Smooth muscle cell (in vitro differentiated cells): ENCODE results near the gene CR1L. TPM values are rescaled to one million over a fixed set of nuclear protein-coding genes. Genes with fewer than 3 reads are reported as not detected.
"Not testable (repeated sequence)": the region's sequence is repeated elsewhere in the genome, so short reads cannot be mapped to it uniquely, and the experiment has no call there.

Experiments used
- DNase-seq: peaks from one replicate; lab custom pipeline; 2025; ENCODE audit not compliant: unreplicated experiment; lab: John Stamatoyannopoulos, UW
- H2AFZ ChIP-seq: fragments of 200-600 bp; sonication (generic); 2 replicates; pipeline ENCODE4 v1.6.0; 2016; ENCODE audit warnings: antibody characterized with exemption, low read depth, mild to moderate bottlenecking
- H3F3A ChIP-seq: fragments of 200-600 bp; sonication (generic); 2 replicates; pipeline ENCODE4 v1.6.0; 2017; ENCODE audit warnings: antibody characterized with exemption, low read depth
- H3K27ac ChIP-seq: fragments of 200-600 bp; sonication (generic); 2 replicates; pipeline ENCODE4 v1.5.1; 2016; ENCODE audit warnings: low read depth, mild to moderate bottlenecking
- H3K27me3 ChIP-seq: fragments of 200-600 bp; sonication (generic); 2 replicates; pipeline ENCODE4 v1.6.1; 2016; ENCODE audit warnings: low read depth, mild to moderate bottlenecking
- H3K36me3 ChIP-seq: fragments of 200-600 bp; sonication (generic); 2 replicates; pipeline ENCODE4 v1.5.1; 2016; ENCODE audit warnings: low read depth
- H3K4me1 ChIP-seq: fragments of 200-600 bp; sonication (generic); 2 replicates; pipeline ENCODE4 v1.5.1; 2016; ENCODE audit warnings: low read depth
- H3K4me2 ChIP-seq: fragments of 200-600 bp; sonication (generic); 2 replicates; pipeline ENCODE4 v1.6.0; 2016; ENCODE audit warnings: mild to moderate bottlenecking
- H3K4me3 ChIP-seq: fragments of 200-600 bp; sonication (generic); 2 replicates; pipeline ENCODE4 v1.5.1; 2016; ENCODE audit warnings: mild to moderate bottlenecking
- H3K79me2 ChIP-seq: fragments of 200-600 bp; sonication (generic); 2 replicates; pipeline ENCODE4 v1.6.0; 2016; ENCODE audit warnings: low read depth, mild to moderate bottlenecking
- H3K9ac ChIP-seq: fragments of 200-600 bp; sonication (generic); 2 replicates; pipeline ENCODE4 v1.6.0; 2016; ENCODE audit warnings: low read depth
- H3K9me3 ChIP-seq: fragments of 200-600 bp; sonication (generic); replicated peaks from 2 replicates; pipeline ENCODE4 v1.5.1; 2016; ENCODE audit warnings: low read depth
- H4K20me1 ChIP-seq: fragments of 200-600 bp; sonication (generic); 2 replicates; pipeline ENCODE4 v1.6.0; 2016; ENCODE audit warnings: low read depth
- WGBS: methylation state at CpG from one replicate; pipeline ENCODE4 v1.1.7; 2016; ENCODE audit warnings: low lambda C conversion rate; 5-methylcytosine and 5-hydroxymethylcytosine counted together
- polyA plus RNA-seq: library from polyadenylated mRNA; unstranded; fragments of >200 nt; fragmentation: Nextera tagmentation; extraction: Ambion mirVana; gene quantifications from 2 replicates; pipeline ENCODE4 v1.2.1, GENCODE V29; 2016
- total RNA-seq: library from RNA; depleted of rRNA; stranded (reverse); fragments of >200 nt; gene quantifications from 2 replicates; pipeline ENCODE4 v1.2.3, GENCODE V29; 2014
- TF ChIP-seq, protein P1 (sequence below): fragments of 200-600 bp; sonication (generic); IDR thresholded peaks from 2 replicates; pipeline ENCODE4 v1.5.1; 2017; ENCODE audit warnings: borderline replicate concordance, mild to moderate bottlenecking, antibody characterized with exemption; ENCODE audit not compliant: insufficient read depth, poor library complexity, severe bottlenecking

CR1L gene
- total and polyA plus RNA-seq, 2 experiments from 2014 or later: 0.95 TPM; not detected in 1

DNA sequence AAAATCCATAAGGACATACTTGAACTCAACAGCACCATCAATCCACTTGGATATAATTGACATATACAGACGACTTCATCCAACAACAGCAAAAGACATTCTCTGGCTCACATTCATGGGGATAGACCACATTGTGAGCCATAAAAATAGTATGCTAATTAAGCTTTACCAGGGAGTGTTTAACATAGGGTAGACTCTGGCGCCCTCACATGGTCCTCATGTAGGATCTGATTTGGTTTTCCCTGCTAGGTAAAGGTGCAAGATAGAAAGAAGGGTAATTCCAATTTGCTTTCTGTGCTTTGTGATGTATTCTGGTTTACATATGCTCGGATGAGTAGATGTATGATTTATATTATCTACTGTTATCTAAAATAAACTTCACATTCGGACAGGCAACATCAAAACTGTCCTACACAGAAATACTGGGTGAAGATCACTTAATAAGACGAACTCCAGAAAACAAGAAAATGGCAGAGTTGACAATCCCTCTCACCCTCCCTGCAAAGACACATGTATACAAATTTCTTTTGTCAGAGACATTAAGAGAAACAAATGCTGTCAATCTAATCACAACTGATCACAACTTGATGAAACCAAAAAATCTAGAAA is 27.7 kb downstream of the CR1L start:
- Histone ChIP-seq H3K27me3 (peaks cover 3% of the 10 kb centered on the region), H3K4me2 (peak overlapping the region; percentile 17), H3K79me2 (no peaks in the 10 kb centered on the region), H3K27ac (no peak overlapping the region), H3K36me3 (no peaks in the 10 kb centered on the region), H3K9me3 (no peaks in the 10 kb centered on the region), H3K4me3 (no peak overlapping the region), H3K9ac (no peak overlapping the region), H4K20me1 (no peaks in the 10 kb centered on the region), H2AFZ (no peak overlapping the region), H3K4me1 (no peaks in the 10 kb centered on the region), H3F3A (no peaks in the 10 kb centered on the region)
- DNase-seq: no peak
- TF ChIP-seq, protein P1, sequence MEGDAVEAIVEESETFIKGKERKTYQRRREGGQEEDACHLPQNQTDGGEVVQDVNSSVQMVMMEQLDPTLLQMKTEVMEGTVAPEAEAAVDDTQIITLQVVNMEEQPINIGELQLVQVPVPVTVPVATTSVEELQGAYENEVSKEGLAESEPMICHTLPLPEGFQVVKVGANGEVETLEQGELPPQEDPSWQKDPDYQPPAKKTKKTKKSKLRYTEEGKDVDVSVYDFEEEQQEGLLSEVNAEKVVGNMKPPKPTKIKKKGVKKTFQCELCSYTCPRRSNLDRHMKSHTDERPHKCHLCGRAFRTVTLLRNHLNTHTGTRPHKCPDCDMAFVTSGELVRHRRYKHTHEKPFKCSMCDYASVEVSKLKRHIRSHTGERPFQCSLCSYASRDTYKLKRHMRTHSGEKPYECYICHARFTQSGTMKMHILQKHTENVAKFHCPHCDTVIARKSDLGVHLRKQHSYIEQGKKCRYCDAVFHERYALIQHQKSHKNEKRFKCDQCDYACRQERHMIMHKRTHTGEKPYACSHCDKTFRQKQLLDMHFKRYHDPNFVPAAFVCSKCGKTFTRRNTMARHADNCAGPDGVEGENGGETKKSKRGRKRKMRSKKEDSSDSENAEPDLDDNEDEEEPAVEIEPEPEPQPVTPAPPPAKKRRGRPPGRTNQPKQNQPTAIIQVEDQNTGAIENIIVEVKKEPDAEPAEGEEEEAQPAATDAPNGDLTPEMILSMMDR: peak; percentile 55
- WGBS: 25% methylated on average over 5 of the region's 5 CpGs

DNA sequence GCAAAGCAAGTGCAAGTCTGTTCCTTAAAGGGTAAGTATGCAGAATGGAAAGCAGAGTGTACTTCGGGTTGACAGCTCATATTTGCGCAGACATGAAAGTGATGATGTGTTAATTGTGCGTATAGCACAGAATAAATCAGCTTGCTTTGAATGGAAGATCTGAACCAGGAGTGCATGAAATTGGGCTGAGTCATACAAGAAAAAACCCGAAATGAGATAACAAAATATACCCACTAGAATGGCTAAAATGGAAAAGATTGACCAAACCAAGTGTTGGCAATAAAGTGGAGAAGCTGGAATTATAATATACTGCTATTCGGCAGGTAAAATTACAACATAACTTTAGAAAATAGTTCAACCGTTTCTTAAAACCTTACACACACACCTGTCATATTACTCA is 28.5 kb downstream of the CR1L start:
- H3K9me3 ChIP-seq: no peaks in the 10 kb centered on the region
- TF ChIP-seq, protein P1: no peak
- no peak overlapping the region for H3K27ac ChIP-seq
- no peak for DNase-seq
- no peaks in the 10 kb centered on the region for H3K36me3 ChIP-seq
- peaks cover 3% of the 10 kb centered on the region for H3K27me3 ChIP-seq
- H2AFZ ChIP-seq: no peak overlapping the region
- H4K20me1 ChIP-seq: no peaks in the 10 kb centered on the region
- no peak overlapping the region for H3K9ac ChIP-seq
- WGBS: 44% methylated on average over 6 of the region's 6 CpGs
- H3K79me2 ChIP-seq: no peaks in the 10 kb centered on the region
- H3K4me2 ChIP-seq: no peak overlapping the region
- H3K4me3 ChIP-seq: no peak overlapping the region
- H3F3A ChIP-seq: no peaks in the 10 kb centered on the region
- no peaks in the 10 kb centered on the region for H3K4me1 ChIP-seq

DNA sequence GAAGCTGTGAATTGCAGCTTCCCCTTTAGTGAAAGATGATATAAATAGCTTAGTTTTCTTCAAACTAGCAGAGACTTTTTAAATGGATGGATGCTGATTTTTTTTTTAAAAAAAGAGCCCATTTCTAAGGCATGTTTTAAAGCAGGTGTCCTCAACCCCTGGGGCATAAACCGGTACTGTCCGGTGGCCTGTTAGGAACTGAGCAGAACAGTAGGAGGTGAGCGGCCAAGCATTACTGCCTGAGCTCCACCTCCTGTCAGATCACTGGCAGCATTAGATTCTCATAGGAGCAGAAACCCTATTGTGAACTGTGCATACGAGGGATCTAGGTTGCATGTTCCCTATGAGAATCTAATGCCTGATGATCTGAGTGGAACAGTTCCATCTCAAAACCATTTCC is 31.2 kb downstream of the CR1L start:
- Histone ChIP-seq H3K27ac (no peak overlapping the region), H3K27me3 (no peaks in the 10 kb centered on the region), H2AFZ (peak overlapping the region; percentile 58), H3K4me3 (no peak overlapping the region), H4K20me1 (no peaks in the 10 kb centered on the region), H3K36me3 (no peaks in the 10 kb centered on the region), H3K4me1 (peaks cover 6% of the 10 kb centered on the region), H3K9me3 (no peaks in the 10 kb centered on the region), H3K79me2 (no peaks in the 10 kb centered on the region), H3K9ac (no peak overlapping the region), H3K4me2 (no peak overlapping the region), H3F3A (no peaks in the 10 kb centered on the region)
- TF ChIP-seq, protein P1: no peak
- no peak for DNase-seq
- 94% methylated on average over 4 of the region's 4 CpGs for WGBS

DNA sequence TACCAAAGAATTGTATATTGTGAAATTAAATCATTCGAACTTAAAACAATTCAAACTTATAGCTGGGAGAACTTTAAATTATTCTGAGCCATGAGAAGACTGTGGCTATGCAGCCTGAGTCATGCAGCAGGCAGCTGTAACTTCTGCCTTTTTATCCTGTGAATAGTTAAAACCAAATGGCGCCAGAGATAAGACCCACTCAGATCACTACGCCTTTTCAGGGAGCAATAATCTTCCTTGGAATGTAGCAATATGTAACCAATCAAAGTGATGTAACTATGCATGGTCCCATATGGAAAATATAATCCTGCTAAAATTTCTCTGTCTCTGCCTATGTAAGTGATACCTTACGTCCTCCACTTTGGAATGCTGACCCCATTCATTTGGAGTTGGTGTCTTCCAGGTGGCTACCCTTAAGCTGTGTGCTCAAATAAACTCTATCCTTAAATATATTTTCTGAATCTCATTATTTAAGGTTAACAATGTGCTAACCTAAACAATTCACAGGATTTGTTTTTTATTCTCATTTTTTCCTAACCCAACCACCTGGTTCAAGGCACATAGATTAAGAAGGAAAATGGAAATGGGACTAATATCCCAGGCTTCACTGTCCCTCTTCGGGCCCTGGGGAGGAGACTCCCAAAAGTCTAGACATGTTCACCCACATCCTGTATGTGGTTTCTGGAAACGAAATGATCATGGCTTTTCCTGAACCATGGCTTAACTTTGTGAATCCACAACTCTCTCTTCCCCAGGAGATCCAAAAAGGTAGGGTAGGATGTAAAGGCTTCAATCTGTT is 35.9 kb downstream of the CR1L start:
- not testable (repeated sequence) for H3F3A ChIP-seq, H3K4me1 ChIP-seq, DNase-seq, H3K79me2 ChIP-seq, H3K27me3 ChIP-seq, H3K9me3 ChIP-seq, H2AFZ ChIP-seq, H4K20me1 ChIP-seq, H3K36me3 ChIP-seq
- H3K4me2 ChIP-seq: peak overlapping the region; percentile 82
- peak overlapping the region; percentile 91 for H3K9ac ChIP-seq
- H3K4me3 ChIP-seq: peak overlapping the region; percentile 24
- H3K27ac ChIP-seq: peak overlapping the region; percentile 99
- WGBS: 19% methylated on average over 6 of the region's 6 CpGs

DNA sequence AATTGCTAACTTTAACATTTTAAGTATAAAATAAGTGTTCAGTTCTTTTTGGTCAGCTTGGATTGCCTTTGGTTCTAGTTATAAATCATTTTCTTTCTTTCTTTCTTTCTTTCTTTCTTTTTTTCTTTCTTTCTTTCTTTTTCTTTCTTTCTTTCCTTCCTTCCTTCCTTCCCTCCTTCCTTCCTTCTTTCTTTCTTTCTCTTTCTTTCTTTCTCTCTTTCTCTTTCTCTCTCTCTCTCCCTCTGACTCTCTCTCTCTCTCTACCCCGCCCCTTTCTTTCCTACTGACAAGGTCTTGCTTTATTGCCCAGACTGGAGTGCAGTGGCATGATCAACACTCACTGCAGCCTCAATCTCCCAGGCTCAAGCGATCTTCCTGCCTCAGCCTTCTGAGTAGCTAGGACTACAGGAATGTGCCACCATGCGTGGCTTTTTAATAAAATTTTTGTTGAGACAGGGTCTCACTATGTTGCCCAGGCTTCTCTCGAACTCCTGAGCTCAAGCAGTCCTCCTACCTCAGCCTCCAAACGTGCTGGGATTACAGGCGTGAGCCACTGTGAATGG is 38.0 kb downstream of the CR1L start:
- not testable (repeated sequence) for H3K4me3 ChIP-seq, H3K27me3 ChIP-seq, H3K9me3 ChIP-seq, H3K9ac ChIP-seq, H3K79me2 ChIP-seq, H3K36me3 ChIP-seq, H2AFZ ChIP-seq, H4K20me1 ChIP-seq, H3K4me1 ChIP-seq, DNase-seq, H3K4me2 ChIP-seq, H3F3A ChIP-seq
- 89% methylated on average over 6 of the region's 6 CpGs for WGBS
- H3K27ac ChIP-seq: peak overlapping the region; percentile 99

DNA sequence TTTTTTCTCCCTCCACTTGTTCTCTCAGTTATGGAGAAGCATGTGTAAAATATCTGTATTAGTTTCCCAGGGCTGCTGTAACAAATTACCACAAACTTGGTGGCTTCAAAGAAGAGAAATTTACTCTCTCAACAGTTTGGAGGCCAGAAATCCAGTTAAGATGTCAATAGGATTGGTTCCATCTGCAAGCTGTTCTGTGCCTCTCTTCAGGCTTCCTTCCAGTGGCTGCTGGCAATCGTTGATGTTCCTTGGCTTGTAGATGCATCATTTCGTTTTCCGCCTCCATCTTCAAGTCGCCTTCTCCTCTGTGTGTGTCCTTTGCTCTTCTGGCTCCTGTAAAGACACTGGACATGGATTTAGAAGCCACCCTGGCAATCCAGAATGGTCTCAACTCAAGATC is 45.6 kb downstream of the CR1L start:
- H2AFZ ChIP-seq, H3K79me2 ChIP-seq, H3K4me1 ChIP-seq, H3K36me3 ChIP-seq, H3K9me3 ChIP-seq, DNase-seq, H3K27ac ChIP-seq, H3K9ac ChIP-seq, H3K4me2 ChIP-seq, H3F3A ChIP-seq, H3K4me3 ChIP-seq, H4K20me1 ChIP-seq: not testable (repeated sequence)
- H3K27me3 ChIP-seq: peaks cover 11% of the 10 kb centered on the region
- 93% methylated on average over 4 of the region's 4 CpGs for WGBS
